ENCODE measurements around the gene INS. TPM values are rescaled to one million over a fixed set of nuclear protein-coding genes. Genes with fewer than 3 reads are reported as not detected.
A peak's percentile ranks its signal among the peaks of the same experiment; 100 is the strongest.

The INS gene
- total and polyA plus RNA-seq, 4 donors, result 1.2 to 3.3 TPM; not detected in 2

GRCh38 chr11:2136209-2136951 is 24.6 kb downstream of the INS start:
- peaks cover 0 to 47% (median 10%) of the 10 kb centered on the region in 5 donors for H3K4me1 ChIP-seq (ENCODE audit: control insufficient read depth in 5 of 5, insufficient read depth in 5 of 5, low read length in 5 of 5)
- DNase-seq (peak in 2 of 3 donors; percentile 22 to 34), ATAC-seq (ENCODE audit: insufficient read depth, low FRiP score) (no peak)
- no peak overlapping the region for H3K9ac ChIP-seq (ENCODE audit: insufficient read depth in 1 of 2, low read length in 2 of 2)
- peaks cover 15 to 33% (median 21%) of the 10 kb centered on the region in 3 donors for H3K27me3 ChIP-seq (ENCODE audit: control insufficient read depth in 3 of 3, insufficient read depth in 3 of 3, low read length in 2 of 3)
- peaks cover 0 to 4% (median 0%) of the 10 kb centered on the region in 4 donors for H3K9me3 ChIP-seq (ENCODE audit: control insufficient read depth in 4 of 4, insufficient read depth in 3 of 4, low read length in 3 of 4)
- peaks cover 0 to 3% (median 0%) of the 10 kb centered on the region in 4 donors for H3K36me3 ChIP-seq (ENCODE audit: control insufficient read depth in 4 of 4, insufficient read depth in 4 of 4, low read length in 4 of 4)
- 55 to 63% methylated on average over 24 of the region's 24 CpGs for whole genome bisulfite sequencing, 2 donors
- TF ChIP-seq CTCF (IDR thresholded peaks at IDR 0.05; ENCODE audit: control extremely low read depth, extremely low read depth), result no peak
- H3K27ac ChIP-seq (ENCODE audit: low read depth in 1 of 2, low read length in 1 of 2), result no peak overlapping the region
- H3K4me3 ChIP-seq, result no peak overlapping the region

- Histone ChIP-seq H3K27me3 (ENCODE audit: control insufficient read depth in 3 of 3, insufficient read depth in 3 of 3, low read length in 2 of 3) (peaks cover 8 to 29% (median 17%) of the 10 kb centered on the region in 3 donors), H3K4me1 (ENCODE audit: control insufficient read depth in 5 of 5, insufficient read depth in 5 of 5, low read length in 5 of 5) (peaks cover 0 to 44% (median 9%) of the 10 kb centered on the region in 5 donors), H3K9me3 (ENCODE audit: control insufficient read depth in 4 of 4, insufficient read depth in 3 of 4, low read length in 3 of 4) (peaks cover 0 to 3% (median 0%) of the 10 kb centered on the region in 4 donors), H3K9ac (ENCODE audit: insufficient read depth in 1 of 2, low read length in 2 of 2) (no peak overlapping the region), H3K36me3 (ENCODE audit: control insufficient read depth in 4 of 4, insufficient read depth in 4 of 4, low read length in 4 of 4) (peaks cover 0 to 4% (median 0%) of the 10 kb centered on the region in 4 donors), H3K27ac (ENCODE audit: low read depth in 1 of 2, low read length in 1 of 2) (no peak overlapping the region), H3K4me3 (no peak overlapping the region)
- ATAC-seq (ENCODE audit: insufficient read depth, low FRiP score) (no peak), DNase-seq (no peak)
- no peak for TF ChIP-seq CTCF (IDR thresholded peaks at IDR 0.05; ENCODE audit: control extremely low read depth, extremely low read depth)
- WGBS, 2 donors, result 94 to 96% methylated on average over 14 of the region's 14 CpGs
These were observed 25.3 kb downstream of the INS start for GRCh38 chr11:2135648-2136201.

DNA sequence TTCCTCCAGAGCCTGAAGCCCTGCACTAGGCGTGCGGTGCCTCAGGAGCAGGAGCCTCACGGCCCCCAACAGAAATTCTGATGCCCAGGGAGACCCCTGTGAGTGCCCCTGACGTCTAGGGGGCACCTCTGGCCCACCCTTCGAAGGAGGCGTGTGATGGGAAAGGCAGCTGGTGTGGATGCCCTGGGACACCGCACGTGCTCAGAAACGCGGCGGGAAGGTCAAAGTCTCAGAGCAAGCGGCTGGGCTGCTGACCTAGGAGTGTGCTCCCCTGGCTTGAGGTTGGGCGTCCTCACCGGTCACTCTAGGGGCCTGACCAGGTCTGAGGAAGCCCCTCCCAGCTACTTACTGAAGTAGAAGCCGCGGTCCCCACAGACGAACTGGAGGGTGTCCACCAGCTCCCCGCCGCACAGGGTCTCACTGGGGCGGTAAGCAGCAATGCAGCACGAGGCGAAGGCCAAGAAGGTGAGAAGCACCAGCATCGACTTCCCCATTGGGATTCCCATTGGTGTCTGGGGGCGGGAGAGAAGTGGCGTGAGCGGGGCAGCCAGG is 25.9 kb downstream of the INS start:
- H3K4me3 ChIP-seq, result no peak overlapping the region
- H3K9ac ChIP-seq (ENCODE audit: insufficient read depth in 1 of 2, low read length in 2 of 2), result no peak overlapping the region
- H3K4me1 ChIP-seq (ENCODE audit: control insufficient read depth in 5 of 5, insufficient read depth in 5 of 5, low read length in 5 of 5), result peaks cover 0 to 41% (median 8%) of the 10 kb centered on the region in 5 donors
- 90 to 94% methylated on average over 26 of the region's 26 CpGs for WGBS, 2 donors
- ATAC-seq (ENCODE audit: insufficient read depth, low FRiP score), result no peak
- H3K27ac ChIP-seq (ENCODE audit: low read depth in 1 of 2, low read length in 1 of 2), result no peak overlapping the region
- H3K9me3 ChIP-seq (ENCODE audit: control insufficient read depth in 4 of 4, insufficient read depth in 3 of 4, low read length in 3 of 4), result no peaks in the 10 kb centered on the region
- H3K36me3 ChIP-seq (ENCODE audit: control insufficient read depth in 4 of 4, insufficient read depth in 4 of 4, low read length in 4 of 4), result peaks cover 0 to 4% (median 0%) of the 10 kb centered on the region in 4 donors
- no peak for TF ChIP-seq CTCF (IDR thresholded peaks at IDR 0.05; ENCODE audit: control extremely low read depth, extremely low read depth)
- H3K27me3 ChIP-seq (ENCODE audit: control insufficient read depth in 3 of 3, insufficient read depth in 3 of 3, low read length in 2 of 3), result peaks cover 8 to 28% (median 11%) of the 10 kb centered on the region in 3 donors
- DNase-seq, result no peak

All from lung (tissue), 12 donors.